Measurements from ENCODE around the gene GLS.
"Not testable (repeated sequence)": the region's sequence is repeated elsewhere in the genome, so short reads cannot be mapped to it uniquely, and the experiment has no call there.

The GLS gene

DNA sequence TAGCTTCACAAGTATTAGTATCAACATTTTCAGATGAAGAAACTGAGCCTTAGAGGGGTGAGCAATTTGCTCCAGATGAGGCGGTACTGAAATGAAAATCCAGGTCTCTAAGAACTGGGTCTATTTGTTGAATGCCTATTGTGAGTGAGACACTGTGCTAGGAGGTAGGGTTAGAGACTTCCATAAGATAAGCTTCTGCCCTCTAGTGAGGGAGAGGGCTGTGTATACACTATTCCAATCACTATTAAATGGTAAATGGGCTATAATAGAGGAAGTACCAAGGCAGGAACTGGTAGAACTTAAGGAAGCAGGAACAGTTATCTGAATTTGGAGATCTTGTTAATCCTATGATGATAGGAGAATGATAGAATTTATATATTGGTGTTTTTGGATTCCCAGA is 23.6 kb upstream of the GLS start:
- DNase-seq = no peak

DNA sequence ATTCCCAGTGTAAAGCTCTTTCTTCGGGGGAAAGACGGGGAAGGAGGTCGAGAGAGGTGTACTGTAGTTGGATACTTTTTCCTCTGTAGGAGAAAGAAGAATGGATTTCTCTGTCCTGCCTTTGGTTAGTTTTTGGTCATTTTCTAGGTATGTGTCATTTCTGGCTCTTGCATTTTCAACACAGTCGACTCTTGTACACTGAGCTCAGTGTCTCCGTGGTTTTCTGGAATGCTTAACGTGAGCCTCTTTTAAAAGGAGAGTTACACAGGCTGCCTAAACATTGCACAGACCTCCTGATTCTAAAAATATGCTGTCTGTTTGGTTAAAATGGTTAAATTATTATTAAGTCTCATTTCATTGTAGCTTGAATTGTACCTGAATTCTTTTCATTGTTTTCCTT is 21.8 kb upstream of the GLS start:
- no peak for DNase-seq

DNA sequence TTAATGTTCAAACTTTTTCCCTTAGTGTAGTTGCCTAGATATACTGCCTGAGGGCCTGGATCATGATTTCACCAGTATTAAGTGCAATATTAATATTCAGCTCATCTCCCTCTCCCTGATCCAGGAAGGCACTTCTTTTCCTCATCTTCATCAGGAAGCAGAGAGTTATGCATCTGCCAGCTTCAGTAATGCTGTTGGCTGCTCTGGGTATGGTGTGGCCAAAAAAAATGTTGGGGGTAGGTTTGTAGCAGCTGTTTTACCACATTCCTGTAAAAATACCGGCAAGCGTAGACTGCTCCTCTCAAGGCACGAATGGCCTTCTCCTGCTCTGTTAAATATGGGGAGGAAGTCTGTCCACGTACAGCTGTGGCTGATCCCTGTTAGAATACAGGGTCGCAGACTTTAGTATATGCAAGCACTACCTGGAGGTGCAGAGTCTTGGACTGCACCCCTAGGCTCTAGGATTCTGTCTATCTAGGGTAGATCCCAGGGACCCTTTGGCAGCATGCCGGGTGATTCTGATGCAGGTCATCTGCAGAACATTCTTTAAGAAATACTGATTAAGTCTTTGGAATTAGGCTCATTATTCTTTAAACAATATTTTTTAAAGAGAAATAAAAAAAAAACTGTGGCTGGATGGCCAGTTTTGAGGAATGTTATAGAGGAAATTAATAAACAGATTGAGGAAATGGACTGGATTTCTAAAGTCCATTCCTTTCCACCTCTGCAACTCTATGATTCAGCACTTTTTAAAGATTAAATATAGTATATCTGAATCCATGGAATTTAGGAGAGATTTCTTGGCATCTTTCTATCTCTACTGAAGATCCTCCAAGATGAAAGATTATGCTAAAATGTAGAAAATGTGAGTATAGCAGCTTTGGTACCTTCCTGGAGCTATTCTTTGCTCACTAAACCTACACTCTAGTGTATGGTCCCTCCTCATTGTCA is 21.0 kb upstream of the GLS start:
- no peak for DNase-seq

GRCh38 chr2:190860985-190861680 is 19.5 kb upstream of the GLS start:
- no peak for DNase-seq

GRCh38 chr2:190862128-190862527 is 18.5 kb upstream of the GLS start:
- DNase-seq = not testable (repeated sequence)

GRCh38 chr2:190862571-190862991 is 18.0 kb upstream of the GLS start:
- peak; percentile 61 for DNase-seq

GRCh38 chr2:190863946-190864345 is 16.7 kb upstream of the GLS start:
- DNase-seq = no peak

DNA sequence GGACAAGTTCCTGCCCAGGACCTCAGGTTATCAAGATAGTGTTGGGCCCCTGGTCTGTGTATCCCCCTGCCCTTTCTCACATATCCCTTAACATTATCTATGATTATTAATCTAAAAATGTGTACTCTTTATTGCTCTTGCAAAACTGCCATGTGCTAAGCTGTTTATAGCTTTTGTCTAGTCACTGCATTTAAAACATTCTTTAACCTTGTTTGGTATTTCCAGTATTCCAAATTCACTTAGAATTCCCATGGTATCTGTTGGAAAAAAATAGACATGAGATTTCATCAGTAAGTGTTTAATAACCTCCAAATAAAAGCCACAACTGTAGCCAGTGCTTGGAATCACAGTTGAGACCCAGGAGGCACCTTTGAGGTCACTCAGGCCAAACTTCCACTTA is 16.2 kb upstream of the GLS start:
- DNase-seq = no peak

GRCh38 chr2:190867212-190867611 is 13.4 kb upstream of the GLS start:
- DNase-seq = no peak

DNA sequence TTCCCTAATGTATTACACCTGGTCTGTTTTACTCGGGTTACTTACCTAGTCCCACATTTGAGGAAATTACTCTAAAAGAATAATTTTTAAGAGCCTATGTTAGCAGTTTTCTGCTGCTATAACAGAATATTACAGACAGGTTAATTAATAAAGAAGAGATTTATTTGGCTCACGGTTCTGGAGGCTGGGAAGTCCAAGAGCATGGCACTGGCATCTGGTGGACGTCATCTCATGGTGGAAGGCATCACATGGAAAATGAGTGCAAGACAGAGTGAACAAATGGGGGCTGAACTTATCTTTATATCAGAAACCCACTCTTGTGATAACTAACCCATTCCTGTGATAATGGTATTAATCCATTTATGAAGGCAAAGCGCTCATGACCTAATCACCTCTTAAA is 12.8 kb upstream of the GLS start:
- no peak for DNase-seq

- DNase-seq = no peak
These were observed 10.9 kb upstream of the GLS start for GRCh38 chr2:190869721-190870120.

GRCh38 chr2:190873451-190873850 is 7.2 kb upstream of the GLS start:
- not testable (repeated sequence) for DNase-seq

- DNase-seq = peak; percentile 38
These were observed 4.7 kb upstream of the GLS start for GRCh38 chr2:190875891-190876290.

DNA sequence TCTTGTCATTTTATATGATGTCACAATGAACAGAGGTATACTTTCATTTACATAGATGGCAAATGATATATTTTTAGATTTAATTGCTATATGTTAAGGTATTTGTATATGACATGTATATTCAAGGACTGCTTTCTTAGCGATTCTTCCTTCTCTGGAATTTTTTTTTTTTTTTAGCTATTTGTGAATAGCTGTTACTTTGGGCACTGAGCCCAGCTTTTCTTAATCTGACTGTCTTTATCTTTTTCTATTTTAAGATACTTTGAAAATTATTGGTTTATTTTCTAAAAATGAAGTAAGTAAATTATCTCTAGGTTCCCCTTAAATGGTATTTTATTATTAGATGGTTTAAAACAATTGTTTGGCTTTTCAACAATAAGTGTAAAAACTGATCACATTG is 4.0 kb upstream of the GLS start:
- DNase-seq = no peak

DNA sequence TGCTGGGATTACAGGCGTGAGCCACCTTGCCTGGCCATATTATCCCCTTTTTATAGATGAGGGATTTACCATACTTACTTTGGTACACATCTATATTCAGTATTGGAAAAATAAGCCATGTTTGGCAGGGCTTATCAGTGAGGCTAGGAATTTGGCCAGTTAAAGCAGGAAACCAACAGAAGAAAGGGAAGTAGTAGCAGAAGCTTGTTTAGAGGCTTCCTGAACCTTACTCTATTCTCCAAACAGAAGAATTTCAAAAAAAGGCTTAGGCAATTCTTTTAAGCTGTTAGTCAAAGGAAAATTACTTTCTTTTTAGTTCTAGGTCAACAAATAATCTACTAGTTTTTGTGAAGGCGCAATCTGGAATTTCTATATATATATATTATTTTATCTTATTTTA is 3.2 kb upstream of the GLS start:
- DNase-seq = no peak

DNA sequence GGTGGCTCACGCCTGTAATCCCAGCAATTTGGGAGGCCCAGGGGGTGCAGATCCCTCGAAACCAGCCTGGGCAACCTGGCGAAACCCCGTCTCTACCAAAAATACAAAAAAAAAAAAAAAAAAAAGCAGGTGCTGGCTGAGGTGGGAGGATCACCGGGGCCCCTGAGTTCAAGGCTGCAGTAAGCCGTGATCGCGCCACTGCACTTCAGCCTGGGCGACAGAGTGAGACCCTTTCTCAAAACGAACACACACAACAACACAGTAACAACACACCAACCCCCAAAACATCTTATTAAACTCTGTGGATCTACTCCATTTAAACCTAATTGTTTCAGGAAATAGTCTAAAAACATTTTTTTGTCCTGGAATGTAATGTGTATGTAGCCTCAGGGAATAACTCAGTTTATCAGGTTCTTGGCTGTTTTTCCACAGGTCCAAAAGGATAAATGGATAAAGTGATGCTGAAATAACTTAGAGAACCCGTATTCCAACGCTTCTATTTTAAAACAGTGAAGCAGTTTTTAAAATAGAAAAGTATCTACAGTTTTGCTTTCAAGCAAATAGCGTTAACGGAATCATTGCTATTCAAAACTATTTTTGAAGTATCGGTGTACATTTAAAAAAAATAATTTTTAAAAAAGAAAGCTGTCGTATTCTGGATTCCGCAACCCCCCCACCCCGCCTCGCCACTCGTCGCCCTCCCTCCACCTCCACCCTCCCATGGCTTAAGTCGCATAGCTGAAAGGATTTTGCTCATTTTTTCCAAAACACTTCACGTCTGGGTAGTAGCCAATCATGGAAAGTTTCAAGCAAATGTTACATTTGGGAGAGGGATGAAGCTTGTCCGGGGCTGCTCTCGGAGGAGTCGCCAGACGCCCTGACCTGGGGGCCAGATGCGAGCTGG is 895 bp upstream of the GLS start:
- DNase-seq = no peak

DNA sequence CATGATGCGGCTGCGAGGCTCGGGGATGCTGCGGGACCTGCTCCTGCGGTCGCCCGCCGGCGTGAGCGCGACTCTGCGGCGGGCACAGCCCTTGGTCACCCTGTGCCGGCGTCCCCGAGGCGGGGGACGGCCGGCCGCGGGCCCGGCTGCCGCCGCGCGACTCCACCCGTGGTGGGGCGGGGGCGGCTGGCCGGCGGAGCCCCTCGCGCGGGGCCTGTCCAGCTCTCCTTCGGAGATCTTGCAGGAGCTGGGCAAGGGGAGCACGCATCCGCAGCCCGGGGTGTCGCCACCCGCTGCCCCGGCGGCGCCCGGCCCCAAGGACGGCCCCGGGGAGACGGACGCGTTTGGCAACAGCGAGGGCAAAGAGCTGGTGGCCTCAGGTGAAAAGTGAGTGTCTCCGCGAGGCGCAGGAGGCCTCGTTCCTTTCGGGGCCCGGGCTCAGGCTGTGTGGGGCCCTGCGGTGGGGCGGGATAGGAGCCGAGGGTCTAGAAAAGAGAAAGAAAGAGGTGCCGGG is 520 bp downstream of the GLS start:
- no peak for DNase-seq

DNA sequence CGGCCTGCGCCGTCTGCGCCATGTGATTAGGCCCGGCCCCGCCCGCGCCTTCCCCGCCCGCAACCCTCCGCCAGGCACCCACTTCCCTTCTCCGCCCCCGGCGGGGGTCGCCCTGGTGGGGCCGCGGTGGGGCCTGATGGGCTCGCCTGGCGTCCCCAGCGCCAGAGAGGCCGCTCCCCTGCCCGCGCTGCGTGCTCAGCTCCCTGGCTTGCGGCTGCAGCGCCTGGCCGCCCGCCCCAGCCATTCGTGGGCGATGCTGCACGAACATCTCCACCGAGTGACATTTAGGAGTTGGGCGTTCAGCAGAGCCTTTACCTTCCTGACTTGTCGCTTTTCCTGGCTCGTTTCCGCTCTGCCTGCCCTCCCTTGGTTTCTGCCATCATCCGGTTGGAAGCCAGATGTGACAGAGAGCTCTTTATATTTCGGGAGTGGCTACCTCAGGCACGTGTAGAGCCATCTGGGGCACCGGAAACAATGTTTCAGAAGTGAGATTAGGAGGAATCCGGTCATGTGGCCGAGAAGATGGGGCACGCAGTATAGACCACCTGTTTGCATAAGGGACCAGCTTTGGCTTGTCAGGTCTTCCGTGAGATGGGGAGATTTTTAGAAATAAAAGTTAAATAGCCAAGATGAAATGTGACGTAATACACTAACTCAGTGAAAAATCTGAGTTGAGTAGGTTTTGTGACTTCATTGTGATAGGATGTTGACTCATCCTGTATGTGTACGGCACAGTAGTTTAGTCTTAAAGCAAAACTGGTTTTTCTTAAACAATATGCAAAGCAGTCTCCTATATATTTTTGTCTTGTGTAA is 1.2 kb downstream of the GLS start:
- peak; percentile 84 for DNase-seq

- DNase-seq = peak; percentile 51
These were observed 1.8 kb downstream of the GLS start for GRCh38 chr2:190882411-190882766.

GRCh38 chr2:190882856-190883582 is 2.4 kb downstream of the GLS start:
- peak; percentile 37 for DNase-seq

DNA sequence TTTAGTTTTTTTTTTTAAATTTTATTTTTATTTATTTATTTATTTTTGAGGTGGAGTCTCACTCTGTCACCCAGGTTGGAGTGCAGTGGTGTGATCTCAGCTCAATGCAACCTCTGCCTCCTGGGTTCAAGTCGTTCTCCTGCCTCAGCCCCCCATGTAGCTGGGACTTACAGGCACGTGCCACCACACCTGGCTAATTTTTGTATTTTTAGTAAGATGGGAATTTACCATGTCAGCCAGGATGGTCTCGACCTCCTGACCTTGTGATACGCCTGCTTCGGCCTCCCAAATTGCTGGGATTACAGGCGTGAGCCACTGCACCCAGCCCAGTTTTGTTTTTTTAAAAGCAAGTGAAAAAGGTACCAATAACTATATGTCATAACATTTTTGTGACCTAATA is 5.2 kb downstream of the GLS start:
- DNase-seq = not testable (repeated sequence)

All from activated CD4-positive, alpha-beta T cell treated with anti-CD3 and anti-CD28 coated beads, Interleukin-2, Interleukin-6, amounts not matched to agents 100 ng/mL and 50 ng/mL, durations not matched to agents 16 hours and 8 hours (primary cell).